K562 (cell line): ENCODE measurements around the gene PITRM1. TPM values are rescaled to one million over a fixed set of nuclear protein-coding genes. Genes with fewer than 3 reads are reported as not detected.

Experiments
- ATAC-seq: fragments of 200-7000 bp; cut with Tn5 transposase; 3 replicates; pipeline ENCODE4 v1.9.1; 2020; ENCODE audit warnings: moderate library complexity
- BruUV-seq: library from RNA; stranded (reverse); fragments of 400-500 nt; replicated peaks from 2 replicates; lab custom pipeline; 2021; lab: Mats Ljungman, UMichigan
- CTCF ChIA-PET: fragments of 300-600 bp; formaldehyde crosslinking; extraction: SDS; loops from one replicate; lab custom pipeline; 2021; ENCODE audit warnings: low intra/inter-chr PET ratio; lab: Yijun Ruan, JAX
- POLR2A ChIA-PET: fragments of 300-600, 350-650 bp; sonication (Branson Sonifier 250); formaldehyde crosslinking; extraction: SDS; loops from one replicate; lab custom pipeline; 2021; ENCODE audit warnings: antibody characterized with exemption, inconsistent platforms; lab: Yijun Ruan, JAX
- DNase-seq, 4 experiments: peaks; one replicate each; pipeline versions ENCODE4 v3.0.0 to v3.0.0-alpha.2; 2011 to 2018; ENCODE audit warnings: low spot score in 3 of 4, mixed read lengths in 3 of 4; ENCODE audit errors: extremely low read depth in 1 of 4
- FAIRE-seq: peaks from 2 replicates; lab custom pipeline; 2011; peaks lifted over from hg19 to GRCh38; lab: Jason Lieb, UNC
- H2AFZ ChIP-seq: 2 replicates; pipeline ENCODE4 v1.6.0; 2011; ENCODE audit warnings: low read depth, low read length, control low read depth, inconsistent platforms
- H3K27ac ChIP-seq: fragments of 200-600 bp; 3 replicates; pipeline ENCODE4 v1.8.0; 2011; ENCODE audit warnings: low read depth, mild to moderate bottlenecking, control low read depth, inconsistent platforms, low read length, moderate library complexity, mixed read lengths; ENCODE audit errors: extremely low read depth
- H3K27me3 ChIP-seq, 2 experiments: fragments of 300-600 bp in 1 of 2; 2 replicates in 1 of 2; 3 replicates in 1 of 2; pipeline versions ENCODE4 v1.6.0 to v1.8.0; 2011; ENCODE audit warnings: inconsistent platforms in 2 of 2, low read length in 2 of 2, mild to moderate bottlenecking in 1 of 2, mixed read lengths in 1 of 2, moderate library complexity in 1 of 2; ENCODE audit not compliant: control insufficient read depth in 2 of 2, insufficient read depth in 2 of 2
- H3K36me3 ChIP-seq: fragments of 300-600 bp; 3 replicates; pipeline ENCODE4 v1.8.0; 2011; ENCODE audit warnings: mild to moderate bottlenecking, low read length, inconsistent platforms; ENCODE audit not compliant: control insufficient read depth, insufficient read depth
- H3K4me1 ChIP-seq, 2 experiments: fragments of 200-600 bp in 1 of 2; replicated peaks in 1 of 2; 2 replicates in 1 of 2; 3 replicates in 1 of 2; pipeline versions ENCODE4 v1.5.1 to v1.8.0; 2011; ENCODE audit warnings: inconsistent platforms in 2 of 2, low read length in 2 of 2, mild to moderate bottlenecking in 1 of 2, mixed read lengths in 1 of 2, moderate library complexity in 1 of 2; ENCODE audit not compliant: control insufficient read depth in 2 of 2, insufficient read depth in 2 of 2
- H3K4me2 ChIP-seq: 2 replicates; pipeline ENCODE4 v1.6.1; 2011; ENCODE audit warnings: low read length, control low read depth, inconsistent platforms, mixed read lengths; ENCODE audit not compliant: insufficient read depth
- H3K4me3 ChIP-seq: fragments of 200-600 bp; sonication (generic), shearing (Covaris generic); 2 replicates; pipeline ENCODE4 v1.5.1; 2016; ENCODE audit warnings: control low read depth, inconsistent platforms
- H3K79me2 ChIP-seq: fragments of 200-600 bp; 3 replicates; pipeline ENCODE4 v1.8.0; 2011; ENCODE audit warnings: low read length, inconsistent platforms; ENCODE audit not compliant: control insufficient read depth, insufficient read depth
- H3K9ac ChIP-seq, 2 experiments: 2 replicates each; pipeline versions ENCODE4 v1.6.0 to v1.6.1; 2011; ENCODE audit warnings: low read depth in 2 of 2, low read length in 2 of 2, control low read depth in 1 of 2, inconsistent platforms in 1 of 2, mild to moderate bottlenecking in 1 of 2, mixed read lengths in 1 of 2; ENCODE audit not compliant: insufficient read depth in 1 of 2
- H3K9me1 ChIP-seq: one replicate; pipeline ENCODE4 v1.6.0; 2011; ENCODE audit warnings: inconsistent platforms, mild to moderate bottlenecking, low read length, moderate library complexity; ENCODE audit not compliant: control insufficient read depth, insufficient read depth
- H3K9me3 ChIP-seq: replicated peaks from 2 replicates; pipeline ENCODE4 v1.5.1; 2011; ENCODE audit warnings: low read depth, low read length, inconsistent platforms; ENCODE audit not compliant: control insufficient read depth, insufficient read depth
- H4K20me1 ChIP-seq: replicated peaks from 2 replicates; pipeline ENCODE4 v1.6.1; 2011; ENCODE audit warnings: low read length, inconsistent platforms, mixed read lengths; ENCODE audit not compliant: control insufficient read depth, insufficient read depth
- BDP1 ChIP-seq: IDR thresholded peaks from 3 replicates; pipeline ENCODE4 v1.6.1; 2011; ENCODE audit not compliant: insufficient read length, insufficient read depth
- CHD4 ChIP-seq: fragments of 200-600 bp; sonication (generic); IDR thresholded peaks from 3 replicates; pipeline ENCODE4 v1.6.1; 2012; ENCODE audit warnings: low read depth, mild to moderate bottlenecking, mixed read lengths, low read length, inconsistent platforms; ENCODE audit not compliant: insufficient read depth, insufficient replicate concordance, poor library complexity, severe bottlenecking
- HDAC8 ChIP-seq: fragments of 450-650 bp; IDR thresholded peaks from 2 replicates; pipeline ENCODE4 v1.6.1; 2016; ENCODE audit warnings: mild to moderate bottlenecking, missing genetic modification characterization, moderate library complexity, missing compliant biosample characterization
- HSF4 ChIP-seq: fragments of 250-450 bp; sonication (Bioruptor Pico); IDR thresholded peaks from 2 replicates; pipeline ENCODE4 v2.1.2; 2022; ENCODE audit warnings: mild to moderate bottlenecking, moderate library complexity, borderline replicate concordance
- KHSRP ChIP-seq: fragments of 450-650 bp; IDR thresholded peaks from 2 replicates; pipeline ENCODE4 v1.6.1; 2017
- NCOA2 ChIP-seq, 2 experiments: fragments of 450-650 bp; IDR thresholded peaks; 2 replicates each; pipeline ENCODE4 v1.6.1; 2018; ENCODE audit warnings: mild to moderate bottlenecking in 2 of 2, moderate library complexity in 1 of 2; ENCODE audit not compliant: partially characterized antibody in 2 of 2
- NR4A1 ChIP-seq, 2 experiments: fragments of 250-450 bp in 1 of 2; fragments of 450-650 bp in 1 of 2; sonication (Bioruptor Pico) in 1 of 2; IDR thresholded peaks; 2 replicates each; pipeline versions ENCODE4 v1.4.0 to v1.6.1; 2016 to 2020; ENCODE audit warnings: mild to moderate bottlenecking in 2 of 2, missing compliant biosample characterization in 1 of 2, missing genetic modification characterization in 1 of 2, moderate library complexity in 1 of 2
- POLR3A ChIP-seq: IDR thresholded peaks from 2 replicates; pipeline ENCODE4 v1.6.1; 2011; ENCODE audit warnings: borderline replicate concordance, mild to moderate bottlenecking, moderate library complexity; ENCODE audit not compliant: insufficient read length, insufficient read depth; ENCODE audit errors: extremely low read depth
- RBM14 ChIP-seq: fragments of 200-400 bp; formaldehyde crosslinking; IDR thresholded peaks from 2 replicates; pipeline ENCODE4 v1.6.1; 2018; ENCODE audit warnings: low read depth, mild to moderate bottlenecking, low read length, moderate library complexity, borderline replicate concordance; ENCODE audit not compliant: insufficient read depth
- TAF1 ChIP-seq: IDR thresholded peaks from 2 replicates; pipeline ENCODE4 v1.6.1; 2011; ENCODE audit warnings: mild to moderate bottlenecking, low read length, moderate library complexity; ENCODE audit not compliant: insufficient read depth, control insufficient read depth, severe bottlenecking; ENCODE audit errors: extremely low read depth
- ZNF398 ChIP-seq: fragments of 250-450 bp; sonication (Bioruptor Pico); IDR thresholded peaks from 2 replicates; pipeline ENCODE4 v1.8.0; 2021; ENCODE audit warnings: moderate library complexity, mild to moderate bottlenecking, inconsistent platforms
- WGBS: fragments of 100-300 bp; shearing (Covaris generic); methylation state at CpG from one replicate; pipeline ENCODE4 v1.1.6; 2016; ENCODE audit warnings: low coverage, mixed read lengths; ENCODE audit not compliant: insufficient coverage; ENCODE audit errors: missing lambda C conversion rate; 5-methylcytosine and 5-hydroxymethylcytosine counted together
- in situ Hi-C: fragments of 300-500 bp; cut with MboI; formaldehyde crosslinking; loops from 4 replicates; pipeline ENCODE4 v1.15.0; 2018; ENCODE audit warnings: inconsistent platforms, mixed read lengths
- intact Hi-C: fragments of 100-400 bp; cut with micrococcal nuclease; formaldehyde crosslinking; loops from 2 replicates; pipeline ENCODE4 v1.14.2; 2022
- polyA plus RNA-seq, 8 experiments: library from polyadenylated mRNA; depleted of rRNA in 4 of 8; stranded (reverse) in 5 of 8; unstranded in 3 of 8; fragments of >200 nt; fragmentation: Nextera tagmentation in 2 of 8; fragmentation: Illumina TruSeq in 1 of 8; extraction: Ambion mirVana in 2 of 8; extraction: Trizol in 1 of 8; gene quantifications; 2 replicates each; pipeline versions ENCODE4 v1.2.1 to v1.2.3, GENCODE V29; 2011 to 2014; ENCODE audit warnings: inconsistent platforms in 1 of 8, missing spikeins in 1 of 8
- total RNA-seq, 7 experiments: library from RNA; depleted of rRNA in 6 of 7; stranded (reverse); fragments of >200 nt in 6 of 7; fragmentation: Illumina TruSeq in 2 of 7; extraction: Trizol in 2 of 7; gene quantifications; 2 replicates each; pipeline versions ENCODE4 v1.2.1 to v1.2.3, GENCODE V29; 2011 to 2021; ENCODE audit warnings: low replicate concordance in 1 of 7

The PITRM1 gene
- total and polyA plus RNA-seq, 9 of the 15 experiments (the other 6 are each of a cell fraction or from before 2014, with no cell fraction given), result 21.1 to 70.4 (median 39.7) TPM

DNA sequence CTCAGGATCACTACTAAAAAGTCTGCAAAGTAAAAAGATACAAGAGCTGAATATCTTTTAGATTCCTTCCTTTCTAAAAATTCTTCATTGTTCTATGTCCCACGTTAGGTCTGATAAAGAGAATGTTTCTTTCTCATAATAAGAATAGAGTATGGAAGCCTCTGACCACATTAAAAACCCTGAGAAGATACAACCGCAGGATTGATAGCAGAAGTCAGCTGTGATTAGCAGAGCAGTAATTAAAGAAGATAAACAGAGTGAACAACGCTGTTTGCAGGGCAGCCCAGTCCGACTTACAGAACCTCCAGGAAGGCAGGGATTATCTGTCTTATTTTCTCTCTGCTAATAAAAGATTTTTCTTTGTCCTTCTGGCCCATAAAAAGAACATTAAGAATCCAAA, 31.4 kb upstream of the PITRM1 start:
- no peak for FAIRE-seq
- TF ChIP-seq NCOA2 (IDR thresholded peaks at IDR 0.05; ENCODE audit: partially characterized antibody in 2 of 2) (no peak), RBM14 (no peak), ZNF398 (CRISPR knock-in tag) (no peak), KHSRP (no peak), HDAC8 (tag) (no peak), POLR3A (no peak), CHD4 (no peak), NR4A1 (CRISPR knock-in tag; IDR thresholded peaks at IDR 0.05) (no peak), NR4A1 (tag; IDR thresholded peaks at IDR 0.05) (no peak), HSF4 (CRISPR knock-in tag) (no peak), TAF1 (no peak), BDP1 (no peak)

More for the DNA sequence above, 31.4 kb upstream of the PITRM1 start:
- no peak overlapping the region for H2AFZ ChIP-seq
- peaks cover 35 to 67% of the 10 kb centered on the region in 2 experiments for H3K27me3 ChIP-seq
- BruUV-seq, result no TSS peak
- peaks cover 0 to 5% of the 10 kb centered on the region in 2 experiments; a peak in 3 of 5 replicates for H3K4me1 ChIP-seq
- ChIA-PET CTCF (no interaction called here), POLR2A (interaction anchor here (0.6 kb wide), 1 partner anchor 32 kb away, joined by 3 read pairs; the partner anchor contains the start of gene PITRM1)
- intact Hi-C loops (no loop called here), in situ Hi-C loops (loop anchor here (25.0 kb wide), 1 partner anchor 1558 kb away; no protein-coding TSS in a partner anchor)
- H3K27ac ChIP-seq, result no peak overlapping the region
- 0% methylated on average over 4 of the region's 4 CpGs for WGBS
- ATAC-seq (no peak), DNase-seq (no peak)
- H3K9me1 ChIP-seq, result no peaks in the 10 kb centered on the region
- H3K4me3 ChIP-seq, result no peak overlapping the region
- H3K4me2 ChIP-seq, result no peak overlapping the region
- no peak overlapping the region for H3K9ac ChIP-seq
- no peaks in the 10 kb centered on the region; the same call in 1 of the 2 replicates for H4K20me1 ChIP-seq
- H3K36me3 ChIP-seq, result no peaks in the 10 kb centered on the region
- H3K79me2 ChIP-seq, result no peaks in the 10 kb centered on the region
- H3K9me3 ChIP-seq, result no peaks in the 10 kb centered on the region
